Measurements from ENCODE around the gene CENPA. TPM values are rescaled to one million over a fixed set of nuclear protein-coding genes. Genes with fewer than 3 reads are reported as not detected.
"Not testable (repeated sequence)": the region's sequence is repeated elsewhere in the genome, so short reads cannot be mapped to it uniquely, and the experiment has no call there.

CENPA gene
- polyA plus RNA-seq, 1 of the 3 experiments (the other 2 are of a cell fraction), result 19.5 TPM

DNA sequence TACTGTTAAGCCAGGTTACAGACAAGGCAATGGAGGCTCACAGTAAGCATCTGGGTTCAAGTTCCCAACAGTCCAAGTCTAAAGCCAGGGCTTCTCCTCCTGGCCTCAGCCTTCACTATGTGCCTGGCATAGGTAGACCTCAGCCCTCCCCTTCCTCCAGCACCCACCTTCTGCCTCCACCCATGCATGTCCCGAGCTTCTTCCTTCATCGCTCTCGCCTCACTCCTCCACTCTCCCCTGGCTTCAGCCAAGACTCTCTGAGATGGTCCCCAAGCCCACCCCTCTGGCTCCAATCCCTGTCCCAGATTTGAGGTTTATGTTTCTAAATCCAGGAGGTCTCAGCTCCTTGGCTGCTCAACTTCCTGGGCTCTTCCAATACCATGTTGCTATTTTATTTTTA, 26.9 kb downstream of the CENPA start:
- no peaks in the 10 kb centered on the region for H3K9me2 ChIP-seq
- ChIA-PET POLR2A (no interaction called here), CTCF (interaction anchor here (1.0 to 4.2 kb wide), 5 partner anchors 13 to 358 kb away, joined by 4 to 23 read pairs (median 5); no protein-coding TSS in a partner anchor)
- no peaks in the 10 kb centered on the region for H3K79me2 ChIP-seq (ENCODE audit: insufficient read depth)
- H3K27me3 ChIP-seq (ENCODE audit: insufficient read depth), result no peaks in the 10 kb centered on the region
- H3K9ac ChIP-seq, result no peak overlapping the region
- H3K36me3 ChIP-seq (replicated peaks in 1 of 2; ENCODE audit: control insufficient read depth in 1 of 2, insufficient read depth in 2 of 2, low read length in 1 of 2), result no peaks in the 10 kb centered on the region
- no peak overlapping the region for H3K27ac ChIP-seq (ENCODE audit: low read depth in 2 of 2, low read length in 1 of 2)
- 69% methylated on average over 3 of the region's 3 CpGs for WGBS (ENCODE audit: low lambda C conversion rate)
- H3K4me3 ChIP-seq (ENCODE audit: low read depth in 2 of 2, low read length in 1 of 2), result no peak overlapping the region
- H3K4me1 ChIP-seq (ENCODE audit: control insufficient read depth in 1 of 2, insufficient read depth in 2 of 2, low read depth in 1 of 2, low read length in 1 of 2), result peaks cover 0 to 5% of the 10 kb centered on the region in 2 experiments; a peak in 2 of 4 replicates
- no peak overlapping the region for H3K4me2 ChIP-seq
- peaks cover 3% of the 10 kb centered on the region for H3F3A ChIP-seq (replicated peaks; ENCODE audit: insufficient read depth)
- H4K20me1 ChIP-seq (ENCODE audit: insufficient read depth), result no peaks in the 10 kb centered on the region
- TF ChIP-seq MEF2A (IDR thresholded peaks at IDR 0.05; ENCODE audit: borderline replicate concordance, low read depth) (no peak), FOSL2 (IDR thresholded peaks at IDR 0.05; ENCODE audit: borderline replicate concordance, low read depth) (no peak), TAF1 (IDR thresholded peaks at IDR 0.05; ENCODE audit: borderline replicate concordance, low read depth, low read length) (no peak), NFIC (IDR thresholded peaks at IDR 0.05; ENCODE audit: borderline replicate concordance) (no peak), RAD21 (IDR thresholded peaks at IDR 0.05; ENCODE audit: low read length) (no peak), TCF12 (IDR thresholded peaks at IDR 0.05) (no peak), ELF1 (IDR thresholded peaks at IDR 0.05) (no peak), GATA2 (CRISPR knock-in tag; IDR thresholded peaks at IDR 0.05) (no peak), GABPA (IDR thresholded peaks at IDR 0.05; ENCODE audit: low read depth) (no peak), TEAD4 (IDR thresholded peaks at IDR 0.05; ENCODE audit: borderline replicate concordance, insufficient read depth) (no peak), RFX5 (IDR thresholded peaks at IDR 0.05; ENCODE audit: low read length) (no peak), NRF1 (IDR thresholded peaks at IDR 0.05; ENCODE audit: low read depth, low read length) (no peak)
- TF ChIP-seq, protein P1, sequence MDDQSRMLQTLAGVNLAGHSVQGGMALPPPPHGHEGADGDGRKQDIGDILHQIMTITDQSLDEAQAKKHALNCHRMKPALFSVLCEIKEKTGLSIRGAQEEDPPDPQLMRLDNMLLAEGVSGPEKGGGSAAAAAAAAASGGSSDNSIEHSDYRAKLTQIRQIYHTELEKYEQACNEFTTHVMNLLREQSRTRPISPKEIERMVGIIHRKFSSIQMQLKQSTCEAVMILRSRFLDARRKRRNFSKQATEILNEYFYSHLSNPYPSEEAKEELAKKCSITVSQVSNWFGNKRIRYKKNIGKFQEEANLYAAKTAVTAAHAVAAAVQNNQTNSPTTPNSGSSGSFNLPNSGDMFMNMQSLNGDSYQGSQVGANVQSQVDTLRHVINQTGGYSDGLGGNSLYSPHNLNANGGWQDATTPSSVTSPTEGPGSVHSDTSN (IDR thresholded peaks at IDR 0.05), result no peak
- TF ChIP-seq, protein P2, sequence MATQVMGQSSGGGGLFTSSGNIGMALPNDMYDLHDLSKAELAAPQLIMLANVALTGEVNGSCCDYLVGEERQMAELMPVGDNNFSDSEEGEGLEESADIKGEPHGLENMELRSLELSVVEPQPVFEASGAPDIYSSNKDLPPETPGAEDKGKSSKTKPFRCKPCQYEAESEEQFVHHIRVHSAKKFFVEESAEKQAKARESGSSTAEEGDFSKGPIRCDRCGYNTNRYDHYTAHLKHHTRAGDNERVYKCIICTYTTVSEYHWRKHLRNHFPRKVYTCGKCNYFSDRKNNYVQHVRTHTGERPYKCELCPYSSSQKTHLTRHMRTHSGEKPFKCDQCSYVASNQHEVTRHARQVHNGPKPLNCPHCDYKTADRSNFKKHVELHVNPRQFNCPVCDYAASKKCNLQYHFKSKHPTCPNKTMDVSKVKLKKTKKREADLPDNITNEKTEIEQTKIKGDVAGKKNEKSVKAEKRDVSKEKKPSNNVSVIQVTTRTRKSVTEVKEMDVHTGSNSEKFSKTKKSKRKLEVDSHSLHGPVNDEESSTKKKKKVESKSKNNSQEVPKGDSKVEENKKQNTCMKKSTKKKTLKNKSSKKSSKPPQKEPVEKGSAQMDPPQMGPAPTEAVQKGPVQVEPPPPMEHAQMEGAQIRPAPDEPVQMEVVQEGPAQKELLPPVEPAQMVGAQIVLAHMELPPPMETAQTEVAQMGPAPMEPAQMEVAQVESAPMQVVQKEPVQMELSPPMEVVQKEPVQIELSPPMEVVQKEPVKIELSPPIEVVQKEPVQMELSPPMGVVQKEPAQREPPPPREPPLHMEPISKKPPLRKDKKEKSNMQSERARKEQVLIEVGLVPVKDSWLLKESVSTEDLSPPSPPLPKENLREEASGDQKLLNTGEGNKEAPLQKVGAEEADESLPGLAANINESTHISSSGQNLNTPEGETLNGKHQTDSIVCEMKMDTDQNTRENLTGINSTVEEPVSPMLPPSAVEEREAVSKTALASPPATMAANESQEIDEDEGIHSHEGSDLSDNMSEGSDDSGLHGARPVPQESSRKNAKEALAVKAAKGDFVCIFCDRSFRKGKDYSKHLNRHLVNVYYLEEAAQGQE (IDR thresholded peaks at IDR 0.05; ENCODE audit: low read depth, low read length), result no peak
- TF ChIP-seq, protein P3, sequence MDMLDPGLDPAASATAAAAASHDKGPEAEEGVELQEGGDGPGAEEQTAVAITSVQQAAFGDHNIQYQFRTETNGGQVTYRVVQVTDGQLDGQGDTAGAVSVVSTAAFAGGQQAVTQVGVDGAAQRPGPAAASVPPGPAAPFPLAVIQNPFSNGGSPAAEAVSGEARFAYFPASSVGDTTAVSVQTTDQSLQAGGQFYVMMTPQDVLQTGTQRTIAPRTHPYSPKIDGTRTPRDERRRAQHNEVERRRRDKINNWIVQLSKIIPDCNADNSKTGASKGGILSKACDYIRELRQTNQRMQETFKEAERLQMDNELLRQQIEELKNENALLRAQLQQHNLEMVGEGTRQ (IDR thresholded peaks at IDR 0.05; ENCODE audit: borderline replicate concordance, low read depth, low read length), result no peak
- H3K9me3 ChIP-seq, result no peaks in the 10 kb centered on the region
- H2AFZ ChIP-seq (ENCODE audit: low read depth), result no peak overlapping the region
- DNase-seq, result no peak

DNA sequence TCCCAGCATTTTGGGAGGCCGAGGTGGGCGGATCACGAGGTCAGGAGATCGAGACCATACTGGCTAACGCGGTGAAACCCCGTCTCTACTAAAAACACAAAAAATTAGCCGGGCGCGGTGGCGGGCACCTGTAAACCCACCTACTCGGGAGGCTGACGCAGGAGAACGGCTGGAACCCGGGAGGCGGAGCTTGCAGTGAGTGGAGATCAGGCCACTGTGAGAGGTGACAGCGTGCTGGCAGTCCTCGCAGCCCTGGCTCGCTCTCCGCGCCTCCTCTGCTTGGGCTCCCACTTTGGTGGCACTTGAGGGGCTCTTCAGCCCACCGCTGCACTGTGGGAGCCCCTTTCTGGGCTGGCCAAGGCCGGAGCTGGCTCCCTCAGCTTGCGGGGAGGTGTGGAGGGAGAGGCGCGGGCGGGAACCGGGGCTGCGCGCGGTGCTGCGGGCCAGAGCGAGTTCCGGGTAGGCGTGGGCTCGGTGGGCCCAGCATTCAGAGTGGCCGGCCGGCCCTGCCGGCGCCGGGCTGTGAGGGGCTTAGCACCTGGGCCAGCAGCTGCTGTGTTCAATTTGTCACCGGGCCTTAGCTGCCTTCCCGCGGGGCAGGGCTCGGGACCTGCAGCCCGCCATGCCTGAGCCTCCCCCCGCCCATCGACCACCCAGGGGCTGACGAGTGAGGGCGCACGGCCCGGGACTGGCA, 28.4 kb downstream of the CENPA start:
- H2AFZ ChIP-seq (ENCODE audit: low read depth); DNase-seq; POLR2A ChIA-PET; H3K27ac ChIP-seq (ENCODE audit: low read depth in 2 of 2, low read length in 1 of 2); H3K4me2 ChIP-seq; H3K9me2 ChIP-seq; H3K4me3 ChIP-seq (ENCODE audit: low read depth in 2 of 2, low read length in 1 of 2); H3K9me3 ChIP-seq; H3K79me2 ChIP-seq (ENCODE audit: insufficient read depth); H3F3A ChIP-seq (replicated peaks; ENCODE audit: insufficient read depth); H3K9ac ChIP-seq; H3K27me3 ChIP-seq (ENCODE audit: insufficient read depth); H3K36me3 ChIP-seq (replicated peaks in 1 of 2; ENCODE audit: control insufficient read depth in 1 of 2, insufficient read depth in 2 of 2, low read length in 1 of 2); H4K20me1 ChIP-seq (ENCODE audit: insufficient read depth); H3K4me1 ChIP-seq (ENCODE audit: control insufficient read depth in 1 of 2, insufficient read depth in 2 of 2, low read depth in 1 of 2, low read length in 1 of 2): not testable (repeated sequence)
- WGBS (ENCODE audit: low lambda C conversion rate), result 85% methylated on average over 31 of the region's 52 CpGs
- CTCF ChIA-PET, result interaction anchor here (1.1 to 4.2 kb wide), 4 partner anchors 32 to 148 kb away, joined by 3 to 23 read pairs (median 6); no protein-coding TSS in a partner anchor

All from SK-N-SH (cell line).